HepG2 (cell line): ENCODE measurements around the gene SRP72. TPM values are rescaled to one million over a fixed set of nuclear protein-coding genes. Genes with fewer than 3 reads are reported as not detected.

Experiments used
- ATAC-seq: fragments of 200-7000 bp; cut with Tn5 transposase; 3 replicates; pipeline ENCODE4 v1.9.1; 2020; ENCODE audit warnings: mild to moderate bottlenecking, moderate library complexity
- BruUV-seq: library from RNA; stranded (reverse); fragments of 400-500 nt; replicated peaks from 2 replicates; lab custom pipeline; 2021; lab: Mats Ljungman, UMichigan
- CTCF ChIA-PET: fragments of 300-600 bp; formaldehyde crosslinking; extraction: SDS; loops from one replicate; lab custom pipeline; 2021; ENCODE audit warnings: low total read pairs, inconsistent platforms, low intra/inter-chr PET ratio; lab: Yijun Ruan, JAX
- POLR2A ChIA-PET: fragments of 350-600 bp; sonication (Branson Sonifier 250); formaldehyde crosslinking; loops from one replicate; lab custom pipeline; 2020; ENCODE audit warnings: antibody characterized with exemption, inconsistent platforms; lab: Yijun Ruan, JAX
- DNase-seq: peaks from one replicate; pipeline ENCODE4 v3.0.0-alpha.2; 2015; ENCODE audit warnings: low spot score
- FAIRE-seq: peaks from 3 replicates; lab custom pipeline; 2011; peaks lifted over from hg19 to GRCh38; lab: Jason Lieb, UNC
- H2AFZ ChIP-seq: one replicate; pipeline ENCODE4 v1.6.1; 2011; ENCODE audit warnings: low read length, inconsistent platforms
- H3K27ac ChIP-seq: fragments of 300-600 bp; 3 replicates; pipeline ENCODE4 v1.8.0; 2011; ENCODE audit warnings: mixed run types, mild to moderate bottlenecking, mixed read lengths, low read length, inconsistent platforms; ENCODE audit not compliant: insufficient read depth; ENCODE audit errors: extremely low read length
- H3K27me3 ChIP-seq, 2 experiments: fragments of 200-600 bp in 1 of 2; 2 replicates in 1 of 2; 3 replicates in 1 of 2; pipeline versions ENCODE4 v1.6.0 to v1.8.0; 2011; ENCODE audit warnings: low read length in 2 of 2, mild to moderate bottlenecking in 2 of 2, moderate library complexity in 2 of 2, inconsistent platforms in 1 of 2; ENCODE audit not compliant: insufficient read depth in 2 of 2, control insufficient read depth in 1 of 2
- H3K36me3 ChIP-seq, 2 experiments: fragments of 200-600 bp in 1 of 2; replicated peaks in 1 of 2; 2 replicates in 1 of 2; 3 replicates in 1 of 2; pipeline versions ENCODE4 v1.5.1 to v1.8.0; 2011; ENCODE audit warnings: low read length in 2 of 2, inconsistent platforms in 1 of 2; ENCODE audit not compliant: insufficient read depth in 2 of 2, control insufficient read depth in 1 of 2
- H3K4me1 ChIP-seq: 2 replicates; pipeline ENCODE4 v1.5.1; 2012; ENCODE audit warnings: low read length, inconsistent platforms; ENCODE audit not compliant: insufficient read depth
- H3K4me2 ChIP-seq: 2 replicates; pipeline ENCODE4 v1.6.0; 2011; ENCODE audit warnings: low read depth, low read length, inconsistent platforms
- H3K4me3 ChIP-seq, 3 experiments: fragments of 200-600 bp in 1 of 3; sonication (generic), shearing (Covaris generic) in 1 of 3; replicated peaks in 1 of 3; 2 replicates each; pipeline ENCODE4 v1.5.1; 2011 to 2016; ENCODE audit warnings: low read length in 3 of 3, inconsistent platforms in 2 of 3, low read depth in 2 of 3, mild to moderate bottlenecking in 2 of 3, control low read depth in 1 of 3, mixed read lengths in 1 of 3; ENCODE audit not compliant: insufficient read depth in 1 of 3
- H3K79me2 ChIP-seq: one replicate; pipeline ENCODE4 v1.6.1; 2011; ENCODE audit warnings: low read length, inconsistent platforms; ENCODE audit not compliant: insufficient read depth
- H3K9ac ChIP-seq: 2 replicates; pipeline ENCODE4 v1.6.0; 2011; ENCODE audit warnings: mild to moderate bottlenecking, low read depth, low read length, inconsistent platforms; ENCODE audit not compliant: insufficient read depth
- H3K9me3 ChIP-seq: 2 replicates; pipeline ENCODE4 v1.5.1; 2012; ENCODE audit warnings: mild to moderate bottlenecking, low read length
- H4K20me1 ChIP-seq: 2 replicates; pipeline ENCODE4 v1.6.0; 2011; ENCODE audit warnings: inconsistent platforms, mild to moderate bottlenecking, low read length, moderate library complexity; ENCODE audit not compliant: insufficient read depth
- DPF2 ChIP-seq: sonication (generic); formaldehyde crosslinking; IDR thresholded peaks from 2 replicates; pipeline ENCODE4 v1.4.0; 2020; ENCODE audit warnings: mild to moderate bottlenecking, low read depth, missing genetic modification reagents, borderline replicate concordance
- ZNF530 ChIP-seq: sonication (generic); formaldehyde crosslinking; IDR thresholded peaks from 2 replicates; pipeline ENCODE4 v1.5.0; 2020; ENCODE audit warnings: low read depth, mild to moderate bottlenecking, missing genetic modification reagents
- ZNF775 ChIP-seq: sonication (generic); formaldehyde crosslinking; IDR thresholded peaks from 2 replicates; pipeline ENCODE4 v1.4.0; 2020; ENCODE audit warnings: missing genetic modification reagents, mild to moderate bottlenecking, moderate library complexity, borderline replicate concordance
- WGBS: methylation state at CpG from one replicate; pipeline ENCODE4 v1.1.6; 2017; ENCODE audit warnings: low lambda C conversion rate; 5-methylcytosine and 5-hydroxymethylcytosine counted together
- in situ Hi-C: cut with HindIII; loops from 2 replicates; pipeline ENCODE4 v1.10.0; 2017; ENCODE audit warnings: low pct_unique_long_range_greater_than_20kb; ENCODE audit not compliant: extremely low pct_ligation_motif_present
- intact Hi-C: fragments of 100-400 bp; cut with micrococcal nuclease; formaldehyde crosslinking; loops from one replicate; pipeline ENCODE4 v1.10.0; 2022; ENCODE audit not compliant: unreplicated experiment
- polyA plus RNA-seq, 8 experiments: library from polyadenylated mRNA; depleted of rRNA in 3 of 8; stranded (reverse) in 7 of 8; unstranded in 1 of 8; fragments of >200 nt; fragmentation: Illumina TruSeq in 4 of 8; extraction: Trizol in 4 of 8; gene quantifications; 2 replicates each; pipeline versions ENCODE4 v1.2.1 to v1.2.3, GENCODE V29; 2011 to 2016; ENCODE audit warnings: low read depth in 4 of 8, missing spikeins in 1 of 8, mixed read lengths in 1 of 8; ENCODE audit not compliant: insufficient read depth in 1 of 8
- total RNA-seq, 5 experiments: library from RNA; depleted of rRNA; stranded (reverse); fragments of >200 nt; fragmentation: Illumina TruSeq; extraction: Trizol; gene quantifications; 2 replicates each; pipeline ENCODE4 v1.2.3, GENCODE V29; 2016; ENCODE audit warnings: low read depth in 1 of 5
- TF ChIP-seq, protein P1 (sequence below): IDR thresholded peaks from 2 replicates; pipeline ENCODE4 v1.4.0; 2020; ENCODE audit warnings: mild to moderate bottlenecking, missing genetic modification reagents
- TF ChIP-seq, protein P2 (sequence below): sonication (generic); formaldehyde crosslinking; IDR thresholded peaks from 2 replicates; pipeline ENCODE4 v1.5.1; 2020; ENCODE audit warnings: missing genetic modification reagents, mild to moderate bottlenecking, borderline replicate concordance

SRP72 gene
- total and polyA plus RNA-seq, 2 of the 13 experiments (the other 11 are each of a cell fraction or from before 2014, with no cell fraction given): 64.9 to 75.6 TPM

- CTCF ChIA-PET: no interaction called here
- no peak for TF ChIP-seq DPF2 (CRISPR knock-in tag)
- TF ChIP-seq ZNF530 (CRISPR knock-in tag): no peak
- TF ChIP-seq, protein P1, sequence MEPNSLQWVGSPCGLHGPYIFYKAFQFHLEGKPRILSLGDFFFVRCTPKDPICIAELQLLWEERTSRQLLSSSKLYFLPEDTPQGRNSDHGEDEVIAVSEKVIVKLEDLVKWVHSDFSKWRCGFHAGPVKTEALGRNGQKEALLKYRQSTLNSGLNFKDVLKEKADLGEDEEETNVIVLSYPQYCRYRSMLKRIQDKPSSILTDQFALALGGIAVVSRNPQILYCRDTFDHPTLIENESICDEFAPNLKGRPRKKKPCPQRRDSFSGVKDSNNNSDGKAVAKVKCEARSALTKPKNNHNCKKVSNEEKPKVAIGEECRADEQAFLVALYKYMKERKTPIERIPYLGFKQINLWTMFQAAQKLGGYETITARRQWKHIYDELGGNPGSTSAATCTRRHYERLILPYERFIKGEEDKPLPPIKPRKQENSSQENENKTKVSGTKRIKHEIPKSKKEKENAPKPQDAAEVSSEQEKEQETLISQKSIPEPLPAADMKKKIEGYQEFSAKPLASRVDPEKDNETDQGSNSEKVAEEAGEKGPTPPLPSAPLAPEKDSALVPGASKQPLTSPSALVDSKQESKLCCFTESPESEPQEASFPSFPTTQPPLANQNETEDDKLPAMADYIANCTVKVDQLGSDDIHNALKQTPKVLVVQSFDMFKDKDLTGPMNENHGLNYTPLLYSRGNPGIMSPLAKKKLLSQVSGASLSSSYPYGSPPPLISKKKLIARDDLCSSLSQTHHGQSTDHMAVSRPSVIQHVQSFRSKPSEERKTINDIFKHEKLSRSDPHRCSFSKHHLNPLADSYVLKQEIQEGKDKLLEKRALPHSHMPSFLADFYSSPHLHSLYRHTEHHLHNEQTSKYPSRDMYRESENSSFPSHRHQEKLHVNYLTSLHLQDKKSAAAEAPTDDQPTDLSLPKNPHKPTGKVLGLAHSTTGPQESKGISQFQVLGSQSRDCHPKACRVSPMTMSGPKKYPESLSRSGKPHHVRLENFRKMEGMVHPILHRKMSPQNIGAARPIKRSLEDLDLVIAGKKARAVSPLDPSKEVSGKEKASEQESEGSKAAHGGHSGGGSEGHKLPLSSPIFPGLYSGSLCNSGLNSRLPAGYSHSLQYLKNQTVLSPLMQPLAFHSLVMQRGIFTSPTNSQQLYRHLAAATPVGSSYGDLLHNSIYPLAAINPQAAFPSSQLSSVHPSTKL (CRISPR knock-in tag): no peak
- TF ChIP-seq, protein P2, sequence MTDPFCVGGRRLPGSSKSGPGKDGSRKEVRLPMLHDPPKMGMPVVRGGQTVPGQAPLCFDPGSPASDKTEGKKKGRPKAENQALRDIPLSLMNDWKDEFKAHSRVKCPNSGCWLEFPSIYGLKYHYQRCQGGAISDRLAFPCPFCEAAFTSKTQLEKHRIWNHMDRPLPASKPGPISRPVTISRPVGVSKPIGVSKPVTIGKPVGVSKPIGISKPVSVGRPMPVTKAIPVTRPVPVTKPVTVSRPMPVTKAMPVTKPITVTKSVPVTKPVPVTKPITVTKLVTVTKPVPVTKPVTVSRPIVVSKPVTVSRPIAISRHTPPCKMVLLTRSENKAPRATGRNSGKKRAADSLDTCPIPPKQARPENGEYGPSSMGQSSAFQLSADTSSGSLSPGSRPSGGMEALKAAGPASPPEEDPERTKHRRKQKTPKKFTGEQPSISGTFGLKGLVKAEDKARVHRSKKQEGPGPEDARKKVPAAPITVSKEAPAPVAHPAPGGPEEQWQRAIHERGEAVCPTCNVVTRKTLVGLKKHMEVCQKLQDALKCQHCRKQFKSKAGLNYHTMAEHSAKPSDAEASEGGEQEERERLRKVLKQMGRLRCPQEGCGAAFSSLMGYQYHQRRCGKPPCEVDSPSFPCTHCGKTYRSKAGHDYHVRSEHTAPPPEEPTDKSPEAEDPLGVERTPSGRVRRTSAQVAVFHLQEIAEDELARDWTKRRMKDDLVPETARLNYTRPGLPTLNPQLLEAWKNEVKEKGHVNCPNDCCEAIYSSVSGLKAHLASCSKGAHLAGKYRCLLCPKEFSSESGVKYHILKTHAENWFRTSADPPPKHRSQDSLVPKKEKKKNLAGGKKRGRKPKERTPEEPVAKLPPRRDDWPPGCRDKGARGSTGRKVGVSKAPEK: no peak
- TF ChIP-seq ZNF775 (CRISPR knock-in tag): no peak
- WGBS: 96% methylated on average over 1 of the region's 1 CpG
- H3K9ac ChIP-seq: no peak overlapping the region
- H3K36me3 ChIP-seq: peaks cover 5 to 27% of the 10 kb centered on the region in 2 experiments; a peak in 3 of 5 replicates
- intact Hi-C loops: no loop called here
- no peaks in the 10 kb centered on the region; a peak in 1 of 5 replicates for H3K27me3 ChIP-seq
- DNase-seq (no peak), FAIRE-seq (no peak), ATAC-seq (no peak)
- H3K9me3 ChIP-seq: no peaks in the 10 kb centered on the region
- POLR2A ChIA-PET: no interaction called here
- no peak overlapping the region for H3K4me2 ChIP-seq
- in situ Hi-C loops: no loop called here
- H3K79me2 ChIP-seq: no peaks in the 10 kb centered on the region
- H3K4me1 ChIP-seq: no peaks in the 10 kb centered on the region
- H2AFZ ChIP-seq: no peak overlapping the region
- H3K27ac ChIP-seq: no peak overlapping the region
- no peaks in the 10 kb centered on the region for H4K20me1 ChIP-seq
- H3K4me3 ChIP-seq: no peak overlapping the region
- no TSS peak for BruUV-seq
Observed at GRCh38 chr4:56496241-56496640, 28.8 kb downstream of the SRP72 start.
